NCI-H187 treated with DMSO at 0.1 percent for 48 hours (cell line): Measurements from ENCODE around the gene RNF175.

Source experiments
- DNase-seq: peaks from one replicate; lab custom pipeline; 2025; lab: John Stamatoyannopoulos, UW

RNF175 gene

DNA sequence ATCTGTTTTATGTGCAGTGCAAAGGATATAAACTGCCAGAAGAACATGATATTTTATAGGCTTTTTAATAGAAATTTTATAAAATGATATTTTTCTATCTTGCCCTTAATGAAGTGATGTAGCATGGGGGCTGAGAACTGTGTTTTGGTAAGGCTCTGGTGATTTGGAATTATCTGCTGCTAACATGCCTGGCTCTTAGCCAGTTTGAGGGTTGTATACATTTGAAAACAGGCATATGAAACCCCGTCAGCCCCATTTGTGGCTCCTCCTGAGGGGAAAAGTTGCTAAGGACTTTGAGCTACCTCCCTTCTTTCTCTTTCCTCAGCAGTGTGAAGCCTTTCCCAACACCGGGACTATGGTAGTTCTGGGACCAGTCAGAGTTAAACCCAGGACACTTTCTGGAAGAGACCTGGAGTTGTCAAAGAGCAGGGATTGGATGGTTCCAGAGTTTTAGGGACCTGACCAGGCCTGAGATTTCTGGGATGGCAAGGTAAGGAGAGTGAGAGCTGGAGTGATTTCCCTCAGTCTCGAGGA lies 24.4 kb upstream of the RNF175 start:
- no peak for DNase-seq

DNA sequence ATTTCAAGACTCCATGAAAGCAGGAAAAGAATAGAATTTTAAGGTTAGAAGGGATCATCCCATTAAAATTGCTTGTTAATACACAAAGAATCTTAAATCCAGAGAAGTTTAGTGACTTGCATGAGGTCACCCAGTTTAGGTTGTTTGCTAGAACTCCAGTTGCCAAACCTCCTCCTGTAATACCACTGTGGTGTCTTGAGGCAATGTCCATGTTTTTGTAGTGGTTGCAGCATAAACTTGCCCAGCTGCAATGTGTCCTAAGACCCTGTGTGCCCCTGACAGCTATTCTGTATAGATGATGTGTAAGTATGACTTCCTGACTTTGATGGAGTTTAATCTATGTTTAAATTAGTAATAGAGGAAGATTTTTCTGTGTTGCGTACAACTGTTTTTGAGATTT lies 22.8 kb upstream of the RNF175 start:
- DNase-seq: no peak

DNA sequence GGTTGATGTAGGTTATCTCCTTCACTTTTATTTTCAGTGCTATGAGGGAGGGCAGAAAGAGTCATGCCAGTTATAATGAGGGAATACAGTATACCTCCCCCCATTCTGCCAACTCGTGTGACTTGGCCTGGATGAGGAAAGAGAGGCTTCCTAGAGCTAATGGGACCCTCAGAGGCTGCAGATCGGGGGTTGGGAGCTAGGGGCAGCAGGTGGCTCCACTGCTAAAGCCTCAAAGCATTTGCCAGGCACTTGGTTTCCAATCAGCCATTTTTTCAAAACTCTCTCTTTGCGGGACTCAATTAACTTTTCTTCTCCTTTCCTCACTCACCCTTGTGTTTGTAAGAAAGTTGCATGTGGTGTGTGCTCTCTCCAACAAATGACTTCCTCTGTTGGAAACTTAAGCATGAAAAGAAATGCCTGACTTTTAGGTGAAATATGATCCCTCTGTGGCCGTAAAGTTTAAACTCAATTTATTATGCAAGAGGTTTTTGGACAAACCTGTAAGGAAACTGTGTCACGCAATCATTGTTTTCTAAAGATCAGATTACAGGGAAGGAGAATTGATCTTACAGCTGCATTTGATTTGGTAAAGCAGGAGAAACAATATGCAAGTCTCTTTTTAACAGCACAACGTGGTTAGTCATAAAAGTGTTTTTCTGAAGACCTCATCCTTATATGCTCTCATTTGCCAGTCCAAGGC lies 22.0 kb upstream of the RNF175 start:
- DNase-seq: no peak

DNA sequence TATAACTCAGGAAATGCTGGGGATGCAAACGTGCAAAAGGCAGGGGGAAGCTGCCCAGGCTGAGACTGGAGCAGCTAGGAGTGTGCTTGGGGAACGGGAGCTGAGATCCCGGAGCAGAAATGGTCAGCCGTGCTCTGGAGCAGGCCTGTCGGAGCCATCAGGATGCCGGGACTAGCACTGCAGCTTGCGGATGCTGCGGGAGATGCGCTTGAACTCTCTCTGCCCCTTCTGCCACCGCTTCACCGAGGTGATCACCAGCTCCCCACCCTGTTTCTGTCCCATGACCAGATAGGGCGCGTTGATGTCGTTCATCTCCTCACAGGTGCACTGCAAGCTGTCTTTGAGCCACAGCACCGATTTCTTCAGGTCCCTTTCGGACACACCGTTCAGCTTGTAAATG lies 21.5 kb upstream of the RNF175 start:
- no peak for DNase-seq

DNA sequence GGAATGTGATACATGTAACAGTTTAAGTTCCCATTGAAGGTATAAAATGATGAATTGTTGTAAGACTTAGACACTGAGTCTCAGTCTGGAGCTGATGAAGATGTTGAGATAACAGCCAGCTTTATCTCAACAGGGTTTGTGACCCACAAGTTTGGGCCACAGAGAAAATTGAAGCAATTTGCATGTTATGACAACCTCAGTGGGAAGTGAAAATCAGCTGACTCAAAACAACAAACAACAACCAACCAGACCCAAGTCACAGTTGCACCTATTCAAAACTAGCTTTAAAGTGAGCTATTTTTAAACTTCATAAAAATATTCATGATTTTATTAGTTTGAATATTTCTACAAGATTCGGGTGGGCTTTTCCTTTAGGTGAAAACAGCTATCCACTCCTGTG lies 21.1 kb upstream of the RNF175 start:
- no peak for DNase-seq

DNA sequence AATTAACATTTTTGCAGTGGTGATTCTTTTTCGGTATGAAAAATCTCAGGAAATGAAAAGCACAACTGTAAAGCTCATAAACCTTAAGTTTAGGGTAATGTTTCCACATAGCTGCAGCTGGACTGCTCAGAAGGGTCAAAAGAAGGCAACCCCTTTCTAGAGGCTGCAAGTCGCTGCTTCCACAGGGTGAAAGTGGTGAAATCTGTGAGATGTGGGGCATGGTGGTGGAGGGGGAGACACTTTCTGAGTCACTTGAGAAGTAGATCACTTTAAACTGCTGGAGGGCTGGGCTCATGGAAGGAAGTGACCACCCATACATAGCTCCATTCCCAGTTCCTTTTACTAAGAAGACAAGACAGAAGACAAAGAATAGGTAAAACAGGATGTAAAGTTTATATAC lies 20.4 kb upstream of the RNF175 start:
- DNase-seq: no peak

DNA sequence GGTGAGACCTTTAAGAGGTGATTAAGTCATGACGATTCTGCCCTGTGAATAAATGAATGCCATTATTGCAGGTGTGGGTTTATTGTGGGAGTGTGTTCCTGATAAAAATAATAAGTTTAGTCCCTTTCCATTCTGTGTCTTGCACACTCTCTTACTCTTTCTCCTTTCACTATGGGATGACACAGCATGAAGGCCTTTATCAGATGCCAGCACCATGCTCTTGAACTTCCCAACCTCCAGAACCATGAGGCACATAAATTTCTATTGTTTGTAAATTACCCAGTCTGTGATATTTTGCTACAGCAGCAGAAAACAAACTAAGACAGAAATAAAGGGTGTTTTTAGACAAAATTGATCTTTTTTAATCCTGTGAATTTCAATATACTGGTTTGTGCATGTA lies 18.6 kb upstream of the RNF175 start:
- DNase-seq: no peak

DNA sequence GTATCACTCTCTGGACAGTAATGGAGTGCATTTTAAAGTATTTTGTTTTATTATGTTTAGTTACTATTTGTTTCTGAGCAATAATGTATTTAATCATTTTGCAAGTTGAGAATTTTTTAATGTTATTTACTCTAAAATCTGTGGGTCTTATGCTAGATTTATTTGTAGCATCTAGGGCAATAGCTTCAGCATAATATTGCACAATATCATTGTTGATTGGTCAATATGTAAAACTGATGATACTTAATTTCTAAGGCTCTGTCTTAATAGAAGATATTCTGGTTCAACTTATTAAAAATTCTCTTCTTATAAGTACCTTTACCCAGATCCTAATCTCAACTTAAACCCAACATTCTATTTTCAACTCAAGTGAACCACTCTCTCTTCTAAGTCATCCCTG lies 17.6 kb upstream of the RNF175 start:
- DNase-seq: no peak

DNA sequence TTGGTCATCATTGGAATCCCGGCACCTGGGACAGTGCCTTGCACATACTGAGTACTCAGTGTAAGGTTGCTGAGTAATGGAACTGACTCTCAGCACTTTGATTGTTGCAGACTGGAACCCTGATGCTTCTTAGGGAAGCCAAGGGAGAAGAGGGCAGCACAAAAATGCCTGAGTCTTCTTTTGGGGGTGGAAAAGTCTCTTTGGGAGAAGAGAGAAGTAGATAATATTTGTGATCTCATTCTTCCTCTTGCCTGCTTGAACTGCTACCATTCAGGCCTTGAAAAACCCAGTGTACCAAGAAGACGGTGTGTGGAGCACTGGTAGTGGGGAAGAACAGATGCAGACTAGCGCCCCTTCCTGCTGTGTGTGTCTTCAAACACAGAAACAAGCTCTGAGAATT lies 16.8 kb upstream of the RNF175 start:
- no peak for DNase-seq

DNA sequence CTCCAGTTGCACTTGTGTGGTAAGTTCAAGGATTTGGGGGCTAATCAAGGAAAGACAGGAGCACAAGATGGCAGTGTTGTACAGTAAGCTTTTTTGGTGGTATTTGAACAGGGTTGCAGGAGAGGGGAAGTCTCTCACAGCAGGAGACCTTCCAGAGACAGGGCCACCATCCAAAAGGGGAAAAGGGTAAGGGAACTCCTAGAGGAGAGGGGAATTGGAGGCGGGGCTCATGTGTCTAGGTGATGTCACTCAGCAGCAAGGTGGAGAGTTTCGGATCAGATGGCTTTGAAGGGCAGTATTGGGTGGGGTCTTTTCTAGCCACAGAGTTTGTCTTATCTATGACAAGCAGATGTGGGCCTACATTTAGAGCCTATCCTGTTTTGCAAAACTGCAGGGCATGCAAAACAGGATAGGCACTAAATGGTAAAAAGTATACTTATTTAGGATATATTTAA lies 13.4 kb upstream of the RNF175 start:
- DNase-seq: no peak

DNA sequence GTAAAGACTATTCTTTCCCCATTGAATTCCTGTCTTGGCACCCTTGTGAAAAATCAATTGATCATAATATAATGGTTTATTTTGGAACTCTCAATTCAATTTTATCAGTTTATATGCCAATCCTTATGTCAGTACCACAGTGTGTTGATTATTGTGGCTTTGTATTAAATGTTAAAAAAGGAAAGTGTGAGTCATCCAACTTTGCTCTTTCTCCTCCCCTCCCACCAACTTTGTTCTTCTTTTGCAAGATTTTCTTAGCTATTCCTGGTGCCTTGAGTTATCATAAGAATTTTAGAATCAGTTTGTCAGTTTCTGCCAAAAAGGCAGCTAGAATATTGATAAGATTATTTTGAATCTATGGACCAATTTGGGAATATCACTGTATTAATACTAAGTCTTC lies 11.2 kb upstream of the RNF175 start:
- DNase-seq: no peak

DNA sequence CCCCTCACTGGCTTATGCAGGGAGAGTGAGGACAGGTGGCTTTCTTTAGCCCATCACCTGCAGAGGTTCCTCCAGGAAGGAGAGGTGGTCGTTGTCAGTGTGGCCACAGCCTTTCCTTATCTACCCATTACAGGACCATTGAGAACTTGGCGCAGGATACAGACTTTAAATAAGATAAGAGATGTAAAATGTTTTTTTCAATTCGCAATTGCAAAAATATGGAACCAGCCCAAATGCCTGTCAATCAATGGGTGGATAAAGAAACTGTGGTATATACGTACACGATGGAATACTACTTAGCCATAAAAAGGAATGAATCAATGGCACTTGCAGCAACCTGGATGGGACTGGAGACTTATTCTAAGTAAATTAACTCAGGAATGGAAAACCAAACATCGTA lies 6.9 kb upstream of the RNF175 start:
- no peak for DNase-seq

DNA sequence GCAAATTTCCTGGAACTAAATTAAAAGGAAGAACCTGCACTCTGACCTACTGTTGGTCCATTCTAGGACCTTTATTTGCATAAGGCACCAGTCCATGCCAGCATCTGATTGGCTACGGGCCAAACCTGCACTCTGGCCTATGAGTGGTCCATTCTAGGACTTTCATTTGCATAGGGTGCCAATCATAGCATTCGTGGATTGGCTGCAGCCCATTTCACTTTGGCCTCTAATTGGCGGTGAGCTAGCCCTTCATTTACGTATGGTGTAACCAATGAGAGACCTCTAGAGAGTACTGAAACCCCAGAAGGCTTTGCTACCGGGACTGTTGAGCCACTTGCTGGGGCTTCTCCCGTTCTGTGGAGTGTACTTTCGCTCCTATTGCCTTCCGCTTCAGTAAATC lies 6.1 kb upstream of the RNF175 start:
- no peak for DNase-seq

DNA sequence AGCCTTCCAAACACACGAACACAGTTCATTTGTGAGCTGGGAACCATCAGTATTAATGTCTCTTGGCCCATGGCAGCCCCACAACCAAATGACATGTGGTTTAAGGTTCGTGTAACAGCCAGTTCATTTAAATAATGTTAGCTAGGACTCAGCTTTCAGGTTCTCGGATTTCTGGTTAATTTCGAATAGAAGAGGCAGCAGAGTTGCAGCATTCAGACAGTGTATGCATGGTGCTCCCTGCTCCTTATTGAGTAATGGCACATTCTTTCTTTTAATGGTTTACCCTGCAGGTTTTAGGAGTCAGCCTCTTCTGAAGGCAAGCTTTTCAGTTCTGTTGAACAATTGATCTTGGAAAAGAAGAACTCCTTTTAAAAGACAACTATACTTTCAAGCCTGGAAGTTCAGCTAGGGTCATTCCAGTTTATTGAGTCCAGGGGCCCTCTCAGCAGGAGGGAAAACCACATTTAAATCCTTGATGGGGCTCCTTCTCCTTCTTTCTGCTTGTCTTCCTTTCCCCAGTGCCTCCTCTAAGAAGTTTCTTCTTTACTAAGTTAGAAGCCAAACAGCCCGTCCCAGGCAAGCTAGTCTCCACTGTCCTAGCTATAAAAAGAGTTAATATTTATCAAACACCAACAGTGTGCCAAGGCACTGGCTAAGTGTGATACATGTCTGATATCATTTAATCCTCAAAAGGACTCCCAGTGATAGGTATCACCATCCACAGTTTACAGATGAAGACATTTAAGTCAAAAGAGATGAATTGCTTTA lies 5.0 kb upstream of the RNF175 start:
- DNase-seq: no peak

DNA sequence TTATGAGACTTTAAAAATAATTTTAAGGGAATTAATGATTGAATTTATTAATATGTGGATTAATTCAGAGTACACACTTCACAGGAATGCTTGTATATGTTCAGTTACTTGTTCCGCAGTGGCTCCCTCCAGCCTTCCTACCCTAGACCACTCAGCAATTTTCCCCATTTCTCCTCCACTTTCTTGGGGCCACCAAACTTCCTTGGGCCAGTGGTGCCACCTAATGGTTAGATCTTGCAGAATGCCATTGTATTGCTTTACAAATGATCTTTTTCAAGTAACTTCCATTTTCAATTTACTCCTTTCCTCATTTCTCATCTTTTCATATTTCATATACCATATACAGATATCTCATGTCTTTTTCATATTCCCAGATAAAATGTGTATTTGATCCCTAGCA lies 3.6 kb upstream of the RNF175 start:
- DNase-seq: no peak

DNA sequence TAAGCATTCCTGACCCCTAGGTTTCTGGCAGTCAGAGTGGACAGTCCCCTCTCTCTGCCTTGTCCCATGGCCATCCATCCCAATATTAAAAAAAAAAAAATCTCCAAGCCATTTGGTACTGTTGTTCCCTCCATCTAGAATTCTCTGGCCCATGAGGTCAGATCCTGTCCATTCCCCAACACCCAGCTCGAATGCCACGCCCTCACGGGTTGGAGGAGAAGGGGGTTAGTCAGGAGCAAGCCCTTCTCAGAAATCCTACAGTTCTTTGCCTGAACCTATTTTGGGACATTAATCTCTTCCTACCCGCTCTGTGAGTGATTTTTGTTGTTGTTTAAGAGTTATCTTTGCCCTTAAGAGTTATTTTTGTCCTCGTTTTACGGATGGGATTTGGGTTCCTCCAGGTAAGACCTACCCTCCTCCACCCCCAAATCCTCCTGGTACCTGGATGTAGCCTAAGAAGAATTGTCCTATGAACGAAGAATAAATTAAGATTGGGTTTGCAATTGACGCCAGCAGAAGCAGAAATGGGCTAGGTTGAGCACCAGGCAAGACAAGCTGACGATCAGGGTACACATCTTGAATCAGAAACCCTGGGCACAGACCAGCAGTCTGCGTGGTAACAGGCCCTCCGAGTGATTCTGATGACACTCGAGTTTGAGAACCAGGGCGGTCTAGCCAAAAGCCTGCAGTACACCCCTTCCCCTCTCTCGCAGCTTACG lies 977 bp downstream of the RNF175 start:
- no peak for DNase-seq

DNA sequence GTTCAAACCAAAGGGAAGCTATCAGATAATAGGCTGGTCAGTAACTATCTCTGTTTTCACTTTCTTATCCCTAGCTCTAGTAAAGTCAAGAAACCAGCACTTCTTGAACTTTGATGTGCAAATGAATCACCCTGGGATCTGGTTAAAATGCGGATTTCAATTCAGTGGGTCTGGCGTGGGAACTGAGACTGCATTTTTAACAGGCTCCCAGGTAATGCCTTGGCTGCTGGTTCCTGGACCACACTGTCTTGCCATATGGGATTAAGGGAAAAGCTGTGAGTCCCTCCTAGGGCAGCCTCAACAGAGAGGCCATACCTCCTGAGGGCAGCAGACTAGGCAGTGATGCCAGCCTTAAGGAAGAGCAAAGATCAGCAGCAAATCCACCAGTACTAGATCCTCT lies 1.7 kb downstream of the RNF175 start:
- no peak for DNase-seq

DNA sequence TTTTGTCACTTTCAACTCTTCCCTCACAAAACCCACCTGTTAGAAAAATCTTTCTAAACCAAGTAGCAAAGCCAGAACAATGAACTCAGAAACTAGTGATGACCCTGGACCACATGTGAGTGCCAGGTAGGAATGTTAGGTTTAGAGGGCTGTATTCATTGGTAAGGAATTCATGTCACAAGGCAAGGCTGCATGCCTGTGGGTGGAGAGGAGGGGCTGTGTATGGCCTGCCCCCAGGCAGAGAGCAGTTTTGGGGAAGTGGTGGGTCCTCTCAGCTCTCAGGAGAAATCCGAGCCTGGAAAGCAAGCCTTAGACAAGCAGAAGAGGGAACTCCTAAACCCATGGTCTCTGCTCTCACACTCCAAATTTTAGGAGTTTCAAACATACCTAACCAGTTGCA lies 2.4 kb downstream of the RNF175 start:
- no peak for DNase-seq

DNA sequence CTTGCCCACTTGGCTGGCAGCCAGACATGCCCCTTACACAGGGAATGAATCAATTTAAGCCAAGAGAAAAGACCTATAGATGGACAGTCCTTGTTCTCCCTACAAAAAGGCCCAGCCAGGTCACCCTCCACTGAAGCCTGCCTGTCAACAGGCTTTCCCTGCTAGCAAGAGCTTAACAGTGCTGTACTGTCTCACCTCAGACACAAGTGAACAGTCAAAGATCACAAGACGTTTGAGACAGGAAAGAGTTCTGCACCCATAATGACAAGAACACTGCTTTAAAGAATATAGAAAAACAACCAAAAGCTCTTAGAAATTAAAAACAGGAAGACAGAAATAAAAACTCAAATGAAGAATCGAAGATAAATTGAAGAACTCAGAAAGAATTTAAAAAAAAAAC lies 4.6 kb downstream of the RNF175 start:
- no peak for DNase-seq

DNA sequence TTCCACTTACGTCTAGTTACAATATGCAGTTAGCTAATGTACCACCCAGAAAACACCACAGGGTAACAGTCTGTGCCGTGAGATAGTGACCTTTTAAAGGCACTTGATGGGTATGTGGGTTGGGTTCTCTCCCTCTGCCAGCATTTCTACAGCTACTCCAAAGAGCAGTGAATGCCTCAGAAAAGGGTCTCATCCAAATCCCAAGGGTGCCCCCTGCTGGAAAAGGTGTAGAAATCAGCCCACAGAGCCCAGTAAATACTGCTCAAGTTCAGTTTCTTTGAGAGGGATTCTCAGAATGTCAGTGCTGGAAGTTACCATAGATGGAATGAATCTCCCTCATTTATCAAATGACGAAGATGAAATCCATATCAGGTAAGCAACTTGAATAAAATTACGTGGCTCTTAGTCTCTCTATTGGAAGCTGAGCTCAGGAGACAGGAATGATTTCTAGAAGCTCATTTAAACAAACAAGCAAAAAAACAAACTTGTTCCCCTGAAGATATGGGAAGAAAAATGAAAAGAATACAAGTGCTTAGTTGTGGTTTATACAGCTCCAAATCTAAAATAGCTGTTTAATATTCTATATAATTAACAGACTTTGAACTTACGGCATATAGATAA lies 9.5 kb downstream of the RNF175 start:
- no peak for DNase-seq

DNA sequence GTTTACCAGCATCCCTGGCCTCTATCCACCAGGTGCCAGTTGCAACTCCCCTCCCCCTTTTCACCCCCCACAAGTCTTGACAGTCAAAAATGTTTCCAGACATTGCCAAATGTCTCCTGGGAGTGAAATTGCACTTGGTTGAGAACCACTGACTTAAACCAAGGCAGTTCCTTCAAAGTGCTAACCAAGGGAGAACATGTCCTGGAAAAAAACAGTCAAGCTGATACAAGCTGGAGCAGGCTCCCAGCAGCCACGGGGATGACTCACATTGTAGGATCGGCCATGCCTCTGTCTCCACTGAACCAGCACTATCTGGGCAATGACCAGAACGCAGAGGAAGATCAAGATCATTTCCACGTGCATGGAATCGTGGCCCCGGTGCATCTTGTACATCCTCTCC lies 11.4 kb downstream of the RNF175 start:
- no peak for DNase-seq

DNA sequence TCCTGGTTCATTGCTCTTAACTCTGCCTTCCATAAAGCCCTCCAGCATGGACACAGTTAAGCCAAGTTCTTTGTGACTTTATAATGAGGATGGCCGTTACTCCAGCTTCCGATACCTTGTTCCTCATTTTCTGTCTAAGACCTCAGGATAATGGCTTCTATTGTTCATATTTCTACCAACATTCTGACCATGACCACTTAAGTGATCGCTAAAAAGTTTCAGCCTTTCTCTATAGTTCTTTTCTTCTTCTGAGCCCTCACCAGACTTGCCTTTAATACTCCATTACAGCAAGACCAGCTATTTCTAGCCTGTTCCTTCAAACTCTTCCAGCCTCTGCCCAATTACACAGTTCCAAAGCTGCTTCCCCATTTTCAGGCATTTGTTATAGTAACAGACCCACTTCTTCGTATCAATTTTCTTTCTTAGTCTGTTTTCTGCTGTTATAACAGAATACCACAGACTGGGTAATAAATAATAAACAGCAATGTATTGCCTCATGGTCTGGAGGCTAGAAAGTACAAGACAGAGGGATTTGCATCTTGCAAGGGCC lies 12.3 kb downstream of the RNF175 start:
- DNase-seq: no peak
